GM23248 (cell line): ENCODE data around the gene CORO2A. TPM values are rescaled to one million over a fixed set of nuclear protein-coding genes. Genes with fewer than 3 reads are reported as not detected.

Experiments
- DNase-seq: peaks from one replicate; pipeline ENCODE4 v3.0.0-alpha.2; 2015
- H2AFZ ChIP-seq: fragments of 200-600 bp; sonication (generic); 2 replicates; pipeline ENCODE4 v1.6.1; 2016; ENCODE audit warnings: antibody characterized with exemption
- H3F3A ChIP-seq: fragments of 200-600 bp; sonication (generic); 2 replicates; pipeline ENCODE4 v1.6.1; 2016; ENCODE audit warnings: mild to moderate bottlenecking, antibody characterized with exemption, mixed run types; ENCODE audit not compliant: insufficient read depth
- H3K27ac ChIP-seq: fragments of 200-600 bp; sonication (generic); 2 replicates; pipeline ENCODE4 v1.5.1; 2016; ENCODE audit warnings: mild to moderate bottlenecking
- H3K27me3 ChIP-seq: fragments of 200-600 bp; sonication (generic); replicated peaks from 2 replicates; pipeline ENCODE4 v1.6.1; 2016; ENCODE audit warnings: mild to moderate bottlenecking; ENCODE audit not compliant: insufficient read depth
- H3K36me3 ChIP-seq: fragments of 200-600 bp; sonication (generic); 2 replicates; pipeline ENCODE4 v1.6.1; 2016; ENCODE audit warnings: low read depth, mild to moderate bottlenecking
- H3K4me1 ChIP-seq: fragments of 200-600 bp; sonication (generic); 2 replicates; pipeline ENCODE4 v1.6.1; 2016; ENCODE audit warnings: mild to moderate bottlenecking; ENCODE audit not compliant: insufficient read depth
- H3K4me2 ChIP-seq: fragments of 200-600 bp; sonication (generic); one replicate; pipeline ENCODE4 v1.6.1; 2016; ENCODE audit warnings: mild to moderate bottlenecking; ENCODE audit not compliant: unreplicated experiment
- H3K4me3 ChIP-seq: fragments of 200-600 bp; sonication (generic); 2 replicates; pipeline ENCODE4 v1.5.1; 2016; ENCODE audit warnings: mild to moderate bottlenecking
- H3K79me2 ChIP-seq: fragments of 200-600 bp; sonication (generic); 2 replicates; pipeline ENCODE4 v1.6.1; 2016; ENCODE audit warnings: mild to moderate bottlenecking; ENCODE audit not compliant: insufficient read depth
- H3K9ac ChIP-seq: fragments of 200-600 bp; sonication (generic); 2 replicates; pipeline ENCODE4 v1.6.1; 2016; ENCODE audit warnings: mild to moderate bottlenecking
- H3K9me2 ChIP-seq: fragments of 200-600 bp; sonication (generic); 2 replicates; pipeline ENCODE4 v1.6.1; 2016; ENCODE audit warnings: mixed run types, mild to moderate bottlenecking, moderate library complexity; ENCODE audit not compliant: insufficient read depth
- H3K9me3 ChIP-seq: fragments of 200-600 bp; sonication (generic); one replicate; pipeline ENCODE4 v1.6.1; 2017; ENCODE audit warnings: low read depth
- H4K20me1 ChIP-seq: fragments of 200-600 bp; sonication (generic); 2 replicates; pipeline ENCODE4 v1.6.0; 2016; ENCODE audit not compliant: insufficient read depth
- EZH2 ChIP-seq: fragments of 200-600 bp; sonication (generic); IDR thresholded peaks from 2 replicates; pipeline ENCODE4 v1.6.1; 2018; ENCODE audit warnings: antibody characterized with exemption, mild to moderate bottlenecking; ENCODE audit not compliant: insufficient read depth, poor library complexity, severe bottlenecking
- EZH2phosphoT487 ChIP-seq: fragments of 200-600 bp; sonication (generic); IDR thresholded peaks from 2 replicates; pipeline ENCODE4 v1.6.1; 2018; ENCODE audit warnings: antibody characterized with exemption, moderate library complexity, mild to moderate bottlenecking, low read depth; ENCODE audit not compliant: insufficient read depth
- WGBS, 2 experiments: methylation state at CpG; one replicate each; pipeline ENCODE4 v1.1.6; 2015 to 2017; ENCODE audit warnings: low lambda C conversion rate in 2 of 2, low coverage in 1 of 2; ENCODE audit errors: missing lambda C conversion rate in 2 of 2; 5-methylcytosine and 5-hydroxymethylcytosine counted together
- in situ Hi-C: fragments of 300-500 bp; cut with MboI; formaldehyde crosslinking; loops from 2 replicates; pipeline ENCODE4 v1.15.0; 2020
- polyA plus RNA-seq: library from polyadenylated mRNA; unstranded; fragments of >200 nt; fragmentation: Nextera tagmentation; extraction: Ambion mirVana; gene quantifications from 2 replicates; pipeline ENCODE4 v1.2.1, GENCODE V29; 2016
- total RNA-seq: library from RNA; depleted of rRNA; stranded (reverse); fragments of >200 nt; shearing (Covaris generic); gene quantifications from 2 replicates; pipeline ENCODE4 v1.2.3, GENCODE V29; 2014

The CORO2A gene
- total and polyA plus RNA-seq, 2 experiments from 2014 or later: 0.86 to 1.3 TPM

DNA sequence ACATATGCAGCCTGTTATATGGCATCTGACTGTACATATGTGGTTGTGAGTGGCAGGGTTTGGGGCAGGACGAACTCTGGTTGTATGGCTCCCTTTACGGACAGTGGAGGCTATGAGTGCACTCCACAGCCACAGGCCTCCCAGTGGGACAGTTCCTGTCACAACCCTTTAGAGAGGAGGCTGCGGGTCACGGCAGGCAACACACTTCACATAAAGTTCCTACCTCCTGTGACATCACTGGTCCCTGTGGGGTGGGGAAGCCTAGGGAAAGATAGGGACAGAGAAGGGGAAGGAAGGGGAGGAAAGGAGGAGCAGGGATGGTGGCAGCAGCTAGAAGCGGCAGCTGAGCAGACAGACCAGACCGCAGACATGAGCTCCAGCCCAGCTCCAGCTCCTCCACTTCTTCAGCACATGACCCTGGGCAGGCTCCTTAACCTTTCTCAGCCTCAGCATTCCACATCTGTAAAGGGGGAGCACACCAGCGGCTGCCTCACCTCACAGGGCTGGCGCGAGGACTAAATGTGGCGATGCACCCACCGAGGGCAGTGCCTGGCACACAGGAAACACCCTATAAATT is 27.4 kb upstream of the CORO2A start:
- WGBS, 2 experiments: 91 to 97% methylated on average over 11 of the region's 11 CpGs
- H3F3A ChIP-seq: peaks cover 28% of the 10 kb centered on the region
- TF ChIP-seq EZH2phosphoT487: no peak
- no peak for TF ChIP-seq EZH2

DNA sequence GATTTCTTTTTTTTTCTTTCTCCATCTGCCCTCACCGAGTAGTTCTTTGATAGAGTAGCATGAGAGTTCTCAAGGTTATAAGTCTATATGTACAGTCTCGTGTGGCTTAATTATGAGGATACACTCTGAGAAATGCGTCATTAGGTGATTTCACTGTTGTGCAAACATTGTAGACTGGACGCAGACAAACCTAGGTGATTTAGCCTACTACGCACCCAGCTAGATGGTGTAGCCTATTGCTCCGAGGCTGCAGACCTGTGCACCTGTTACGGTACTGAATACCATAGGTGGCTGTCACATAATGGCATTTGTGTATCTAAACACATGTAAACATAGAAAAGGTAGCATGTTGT is 26.9 kb upstream of the CORO2A start:
- H4K20me1 ChIP-seq: no peaks in the 10 kb centered on the region
- H3K9me2 ChIP-seq: no peaks in the 10 kb centered on the region
- H3F3A ChIP-seq: peaks cover 22% of the 10 kb centered on the region
- peaks cover 45% of the 10 kb centered on the region for H3K36me3 ChIP-seq
- no peak overlapping the region for H3K4me3 ChIP-seq
- 89 to 92% methylated on average over 7 of the region's 7 CpGs for WGBS, 2 experiments
- H3K4me1 ChIP-seq: peaks cover 25% of the 10 kb centered on the region
- no peak for TF ChIP-seq EZH2
- no peak for TF ChIP-seq EZH2phosphoT487
- H3K27ac ChIP-seq: no peak overlapping the region
- no peaks in the 10 kb centered on the region for H3K27me3 ChIP-seq
- DNase-seq: no peak
- H3K4me2 ChIP-seq: no peak overlapping the region
- in situ Hi-C loops: no loop called here
- no peaks in the 10 kb centered on the region for H3K9me3 ChIP-seq
- H3K79me2 ChIP-seq: no peaks in the 10 kb centered on the region
- no peak overlapping the region for H2AFZ ChIP-seq
- no peak overlapping the region for H3K9ac ChIP-seq

More for the DNA sequence above, 27.4 kb upstream of the CORO2A start:
- no peak overlapping the region for H3K9ac ChIP-seq
- no peak overlapping the region for H3K27ac ChIP-seq
- H3K79me2 ChIP-seq: no peaks in the 10 kb centered on the region
- H3K27me3 ChIP-seq: no peaks in the 10 kb centered on the region
- peaks cover 49% of the 10 kb centered on the region for H3K36me3 ChIP-seq
- H4K20me1 ChIP-seq: no peaks in the 10 kb centered on the region
- in situ Hi-C loops: no loop called here
- H3K4me2 ChIP-seq: no peak overlapping the region
- no peak overlapping the region for H3K4me3 ChIP-seq
- no peaks in the 10 kb centered on the region for H3K9me3 ChIP-seq
- no peak overlapping the region for H2AFZ ChIP-seq
- no peaks in the 10 kb centered on the region for H3K9me2 ChIP-seq
- peaks cover 30% of the 10 kb centered on the region for H3K4me1 ChIP-seq
- no peak for DNase-seq

DNA sequence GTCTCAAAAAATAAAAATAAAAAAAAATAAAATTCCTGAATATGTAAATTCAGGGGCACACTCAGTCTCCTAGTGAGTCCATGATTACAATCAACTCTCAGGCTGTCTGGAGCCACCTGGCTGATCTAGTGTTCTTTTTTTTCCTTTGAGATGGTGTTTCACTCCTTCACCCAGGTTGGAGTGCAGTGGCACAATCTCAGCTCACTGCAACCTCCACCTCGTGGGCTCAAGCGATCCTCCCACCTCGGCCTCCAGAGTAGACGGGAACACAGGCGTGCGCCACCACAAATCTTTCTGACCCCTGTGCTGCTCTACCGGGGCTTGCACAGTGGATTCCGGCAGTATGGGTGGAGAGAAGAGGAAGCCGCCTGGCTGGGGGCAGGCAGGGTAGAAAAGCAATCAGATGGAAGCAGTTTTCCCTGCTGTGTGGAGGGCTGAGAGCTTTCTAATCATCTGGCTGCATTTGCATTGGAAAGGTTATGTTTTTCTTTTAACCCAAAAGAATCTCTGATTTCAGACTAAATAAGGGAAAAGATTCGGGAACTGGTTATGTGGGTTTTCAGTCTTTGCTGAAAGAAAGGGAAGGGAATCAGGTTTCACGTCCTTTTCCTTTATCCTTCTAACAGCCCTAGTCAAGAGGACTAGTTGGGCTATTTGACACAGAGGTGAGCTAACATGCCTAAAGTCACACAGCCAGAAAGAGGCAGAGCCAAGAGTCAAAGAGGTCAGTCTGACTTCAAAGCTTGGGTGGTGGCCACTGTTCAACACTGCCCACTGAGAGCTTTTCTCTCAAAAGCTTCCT is 26.3 kb upstream of the CORO2A start:
- Histone ChIP-seq H3K4me3 (no peak overlapping the region), H2AFZ (no peak overlapping the region), H3K9ac (no peak overlapping the region), H3K27ac (no peak overlapping the region), H3F3A (peaks cover 17% of the 10 kb centered on the region), H3K79me2 (no peaks in the 10 kb centered on the region), H3K36me3 (peaks cover 47% of the 10 kb centered on the region), H3K27me3 (no peaks in the 10 kb centered on the region), H3K9me2 (no peaks in the 10 kb centered on the region), H3K9me3 (no peaks in the 10 kb centered on the region), H4K20me1 (no peaks in the 10 kb centered on the region), H3K4me2 (no peak overlapping the region), H3K4me1 (peaks cover 19% of the 10 kb centered on the region)
- WGBS, 2 experiments: 92 to 97% methylated on average over 11 of the region's 11 CpGs
- no peak for DNase-seq
- no peak for TF ChIP-seq EZH2
- no peak for TF ChIP-seq EZH2phosphoT487
- in situ Hi-C loops: no loop called here

DNA sequence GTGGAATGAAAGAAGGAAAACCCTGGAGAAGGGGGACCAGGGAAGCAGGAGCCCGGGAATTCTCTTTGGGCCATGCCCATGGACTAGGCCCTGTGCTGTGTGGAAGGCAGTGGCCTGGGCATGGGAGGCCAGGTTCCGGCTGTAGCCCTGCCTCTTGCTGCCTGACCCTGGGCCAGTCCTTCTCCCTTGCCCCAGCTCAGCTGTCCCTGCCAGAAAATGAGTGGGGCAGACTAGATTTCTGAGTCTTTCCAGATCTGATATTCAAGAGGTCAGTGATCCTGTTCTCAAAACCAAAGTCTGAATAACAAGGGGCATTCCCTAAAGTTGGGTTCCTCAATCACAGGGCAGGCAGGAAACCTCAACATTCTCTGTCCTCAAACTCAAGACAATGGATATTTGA is 24.8 kb upstream of the CORO2A start:
- Histone ChIP-seq H3K4me2 (no peak overlapping the region), H3K4me1 (peaks cover 6% of the 10 kb centered on the region), H3K36me3 (peaks cover 57% of the 10 kb centered on the region), H3K9me3 (no peaks in the 10 kb centered on the region), H3F3A (peaks cover 7% of the 10 kb centered on the region), H3K27ac (no peak overlapping the region), H3K9me2 (no peaks in the 10 kb centered on the region), H3K79me2 (no peaks in the 10 kb centered on the region), H3K9ac (no peak overlapping the region), H2AFZ (no peak overlapping the region), H4K20me1 (no peaks in the 10 kb centered on the region), H3K27me3 (no peaks in the 10 kb centered on the region), H3K4me3 (no peak overlapping the region)
- TF ChIP-seq EZH2phosphoT487 (no peak), EZH2 (no peak)
- WGBS, 2 experiments: 89 to 97% methylated on average over 2 of the region's 2 CpGs
- DNase-seq: no peak
- in situ Hi-C loops: no loop called here

DNA sequence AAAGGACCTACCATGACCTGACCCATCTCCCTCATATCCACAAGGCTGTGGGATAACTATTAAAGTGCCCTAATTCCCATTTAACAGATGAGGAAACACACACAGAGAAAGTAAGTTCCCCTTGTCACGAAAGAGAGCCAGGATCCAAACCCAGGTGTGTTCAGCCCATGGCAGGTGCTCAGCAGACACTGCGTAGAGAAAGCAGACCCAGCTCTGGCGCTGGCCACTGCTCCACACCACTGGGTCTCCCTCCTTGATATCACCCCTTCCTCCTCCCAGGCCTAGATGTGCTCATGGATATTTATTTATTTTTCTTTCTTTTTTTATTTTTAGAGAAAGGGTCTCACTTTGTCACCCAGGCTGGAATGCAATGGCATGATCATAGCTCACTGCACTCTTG is 24.0 kb upstream of the CORO2A start:
- no peak for TF ChIP-seq EZH2
- TF ChIP-seq EZH2phosphoT487: no peak
- Histone ChIP-seq H3K4me1 (no peaks in the 10 kb centered on the region), H3K4me3 (no peak overlapping the region), H3F3A (no peaks in the 10 kb centered on the region; the same call in 1 of the 2 replicates), H3K79me2 (no peaks in the 10 kb centered on the region), H3K36me3 (peaks cover 50% of the 10 kb centered on the region), H3K9ac (no peak overlapping the region), H3K4me2 (no peak overlapping the region), H2AFZ (no peak overlapping the region), H3K9me3 (no peaks in the 10 kb centered on the region), H3K9me2 (no peaks in the 10 kb centered on the region), H3K27ac (no peak overlapping the region), H4K20me1 (no peaks in the 10 kb centered on the region), H3K27me3 (no peaks in the 10 kb centered on the region)
- 100% methylated on average over 3 of the region's 3 CpGs for WGBS, 2 experiments
- in situ Hi-C loops: no loop called here
- no peak for DNase-seq
